CD14-positive monocyte (primary cell): ENCODE results near the gene FAM216A. TPM values are rescaled to one million over a fixed set of nuclear protein-coding genes. Genes with fewer than 3 reads are reported as not detected.

Experiments used
- DNase-seq, 3 donors: peaks; one replicate each; pipeline ENCODE4 v3.0.0-alpha.2; 2011 to 2022
- H2AFZ ChIP-seq: 2 replicates; pipeline ENCODE4 v1.6.0; 2012; ENCODE audit warnings: mild to moderate bottlenecking, low read depth, low read length, inconsistent platforms; ENCODE audit not compliant: insufficient read depth, poor library complexity, severe bottlenecking
- H3K27ac ChIP-seq, 2 donors: 1 replicate in 1 of 2; 2 replicates in 1 of 2; pipeline ENCODE4 v1.5.1; 2012 to 2013; ENCODE audit warnings: low read length in 2 of 2, control low read depth in 1 of 2, inconsistent platforms in 1 of 2, low read depth in 1 of 2, mild to moderate bottlenecking in 1 of 2
- H3K27me3 ChIP-seq, 2 donors: one replicate each; pipeline versions ENCODE4 v1.6.0 to v1.6.1; 2011 to 2013; ENCODE audit warnings: low read length in 2 of 2; ENCODE audit not compliant: control insufficient read depth in 2 of 2, insufficient read depth in 2 of 2
- H3K36me3 ChIP-seq, 2 donors: replicated peaks in 1 of 2; 1 replicate in 1 of 2; 2 replicates in 1 of 2; pipeline versions ENCODE4 v1.5.1 to v1.6.1; 2012 to 2013; ENCODE audit warnings: low read length in 2 of 2, control low read depth in 1 of 2, inconsistent platforms in 1 of 2, mild to moderate bottlenecking in 1 of 2; ENCODE audit not compliant: insufficient read depth in 2 of 2, control insufficient read depth in 1 of 2
- H3K4me1 ChIP-seq, 2 donors: 1 replicate in 1 of 2; 2 replicates in 1 of 2; pipeline versions ENCODE4 v1.5.1 to v1.6.1; 2012 to 2013; ENCODE audit warnings: low read length in 2 of 2, control low read depth in 1 of 2, inconsistent platforms in 1 of 2, mild to moderate bottlenecking in 1 of 2, moderate library complexity in 1 of 2; ENCODE audit not compliant: insufficient read depth in 2 of 2, control insufficient read depth in 1 of 2
- H3K4me2 ChIP-seq: replicated peaks from 2 replicates; pipeline ENCODE3; 2012; ENCODE audit warnings: low read length, moderate library complexity, mild to moderate bottlenecking; ENCODE audit not compliant: poor library complexity, severe bottlenecking; ENCODE audit errors: extremely low read depth
- H3K4me3 ChIP-seq, 3 experiments: fragments of 200-600 bp in 1 of 3; sonication (generic) in 1 of 3; replicated peaks in 1 of 3; 1 replicate in 2 of 3; 2 replicates in 1 of 3; pipeline ENCODE4 v1.5.1; 2011 to 2013; ENCODE audit warnings: low read length in 3 of 3, mild to moderate bottlenecking in 3 of 3, control low read depth in 2 of 3, low read depth in 2 of 3, inconsistent platforms in 1 of 3, moderate library complexity in 1 of 3
- H3K79me2 ChIP-seq: 2 replicates; pipeline ENCODE4 v1.6.0; 2012; ENCODE audit warnings: mild to moderate bottlenecking, control low read depth, inconsistent platforms, low read length, moderate library complexity; ENCODE audit not compliant: insufficient read depth
- H3K9ac ChIP-seq: 2 replicates; pipeline ENCODE4 v1.6.0; 2017; ENCODE audit warnings: low read length, mild to moderate bottlenecking; ENCODE audit not compliant: insufficient read depth, poor library complexity, severe bottlenecking
- H3K9me3 ChIP-seq, 2 donors: replicated peaks in 1 of 2; 1 replicate in 1 of 2; 2 replicates in 1 of 2; pipeline versions ENCODE4 v1.5.1 to v1.6.1; 2012 to 2013; ENCODE audit warnings: low read length in 2 of 2, control low read depth in 1 of 2; ENCODE audit not compliant: control insufficient read depth in 1 of 2, insufficient read depth in 1 of 2
- H4K20me1 ChIP-seq: 2 replicates; pipeline ENCODE4 v1.6.0; 2012; ENCODE audit warnings: mild to moderate bottlenecking, low read length, control low read depth, moderate library complexity; ENCODE audit not compliant: insufficient read depth
- H3K27ac Mint-ChIP-seq, 7 donors: one replicate each; pipeline ENCODE4 v1.8.0; 2020; ENCODE audit warnings: mild to moderate bottlenecking in 7 of 7, mixed read lengths in 7 of 7, moderate library complexity in 6 of 7, inconsistent platforms in 2 of 7
- H3K27me3 Mint-ChIP-seq, 3 donors: one replicate each; pipeline ENCODE4 v1.8.0; 2021 to 2022; ENCODE audit warnings: low read depth in 3 of 3, mild to moderate bottlenecking in 3 of 3, mixed read lengths in 3 of 3, moderate library complexity in 3 of 3, inconsistent platforms in 1 of 3
- H3K36me3 Mint-ChIP-seq, 2 donors: one replicate each; pipeline ENCODE4 v1.8.0; 2020; ENCODE audit warnings: mixed read lengths in 2 of 2, inconsistent platforms in 1 of 2, mild to moderate bottlenecking in 1 of 2
- H3K4me1 Mint-ChIP-seq: one replicate; pipeline ENCODE4 v1.8.0; 2020; ENCODE audit warnings: mild to moderate bottlenecking, mixed read lengths
- H3K4me3 Mint-ChIP-seq, 2 donors: one replicate each; pipeline ENCODE4 v1.8.0; 2020; ENCODE audit warnings: mild to moderate bottlenecking in 2 of 2, mixed read lengths in 2 of 2, moderate library complexity in 1 of 2
- H3K9me3 Mint-ChIP-seq, 7 donors: one replicate each; pipeline ENCODE4 v1.8.0; 2020 to 2022; ENCODE audit warnings: mixed read lengths in 7 of 7, mild to moderate bottlenecking in 6 of 7, moderate library complexity in 6 of 7, inconsistent platforms in 2 of 7
- WGBS: methylation state at CpG from one replicate; pipeline ENCODE4 v1.1.5; 2013; ENCODE audit warnings: missing lambda C conversion rate; ENCODE audit not compliant: insufficient coverage; 5-methylcytosine and 5-hydroxymethylcytosine counted together
- intact Hi-C, 2 donors: fragments of 100-400 bp; cut with micrococcal nuclease; formaldehyde crosslinking; loops; one replicate each; pipeline versions ENCODE4 v1.15.0 to v1.15.1; 2023
- polyA plus RNA-seq, 3 donors: library from polyadenylated mRNA; depleted of rRNA in 1 of 3; unstranded in 2 of 3; stranded (reverse) in 1 of 3; fragments of 300-500 nt in 2 of 3; fragments of >200 nt in 1 of 3; fragmentation: Illumina TruSeq in 2 of 3; gene quantifications; 1 replicate in 2 of 3; 2 replicates in 1 of 3; pipeline ENCODE4 v1.2.3, GENCODE V29; 2012 to 2021
- TF ChIP-seq, protein P1 (sequence below): fragments of 200-600 bp; IDR thresholded peaks from one replicate; pipeline ENCODE4 v1.8.0; 2022; ENCODE audit warnings: antibody characterized with exemption, mild to moderate bottlenecking

FAM216A gene
- polyA plus RNA-seq, 3 donors = 5.1 to 10.9 (median 6.2) TPM

- H3K27me3 ChIP-seq = no peaks in the 10 kb centered on the region
- H4K20me1 ChIP-seq = peaks cover 41% of the 10 kb centered on the region
- Mint-ChIP-seq H3K36me3 (peaks cover 2 to 5% of the 10 kb centered on the region in 2 donors), H3K27ac (peak overlapping the region; percentile 94 to 98 (median 96)), H3K4me1 (peaks cover 38% of the 10 kb centered on the region), H3K4me3 (peak overlapping the region; percentile 98), H3K27me3 (no peaks in the 10 kb centered on the region), H3K9me3 (no peaks in the 10 kb centered on the region)
- H2AFZ ChIP-seq = peak overlapping the region; percentile 87
- peak overlapping the region; percentile 68 to 92 (median 91) for H3K4me3 ChIP-seq
- peaks cover 5 to 9% of the 10 kb centered on the region in 2 donors for H3K36me3 ChIP-seq
- H3K9me3 ChIP-seq = no peaks in the 10 kb centered on the region
- H3K9ac ChIP-seq = peak overlapping the region; percentile 93
- H3K27ac ChIP-seq = peak overlapping the region; percentile 90 to 94
- DNase-seq = peak; percentile 51 to 67 (median 51)
- intact Hi-C loops = loop anchor here (2.0 to 5.0 kb wide), 3 partner anchors 34 to 116 kb away; partner anchors contain the start of genes ARPC3 (in 1 of the 2), FAM216A (in 1 of the 2) and GPN3 (in 1 of the 2)
- WGBS = 0% methylated on average over 8 of the region's 17 CpGs
- H3K79me2 ChIP-seq = peaks cover 60% of the 10 kb centered on the region
- TF ChIP-seq, protein P1, sequence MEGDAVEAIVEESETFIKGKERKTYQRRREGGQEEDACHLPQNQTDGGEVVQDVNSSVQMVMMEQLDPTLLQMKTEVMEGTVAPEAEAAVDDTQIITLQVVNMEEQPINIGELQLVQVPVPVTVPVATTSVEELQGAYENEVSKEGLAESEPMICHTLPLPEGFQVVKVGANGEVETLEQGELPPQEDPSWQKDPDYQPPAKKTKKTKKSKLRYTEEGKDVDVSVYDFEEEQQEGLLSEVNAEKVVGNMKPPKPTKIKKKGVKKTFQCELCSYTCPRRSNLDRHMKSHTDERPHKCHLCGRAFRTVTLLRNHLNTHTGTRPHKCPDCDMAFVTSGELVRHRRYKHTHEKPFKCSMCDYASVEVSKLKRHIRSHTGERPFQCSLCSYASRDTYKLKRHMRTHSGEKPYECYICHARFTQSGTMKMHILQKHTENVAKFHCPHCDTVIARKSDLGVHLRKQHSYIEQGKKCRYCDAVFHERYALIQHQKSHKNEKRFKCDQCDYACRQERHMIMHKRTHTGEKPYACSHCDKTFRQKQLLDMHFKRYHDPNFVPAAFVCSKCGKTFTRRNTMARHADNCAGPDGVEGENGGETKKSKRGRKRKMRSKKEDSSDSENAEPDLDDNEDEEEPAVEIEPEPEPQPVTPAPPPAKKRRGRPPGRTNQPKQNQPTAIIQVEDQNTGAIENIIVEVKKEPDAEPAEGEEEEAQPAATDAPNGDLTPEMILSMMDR = no peak
- H3K4me1 ChIP-seq = peaks cover 29 to 49% of the 10 kb centered on the region in 2 donors
- H3K4me2 ChIP-seq = peak overlapping the region; percentile 80
Measured at GRCh38 chr12:110501399-110501751, 32.7 kb downstream of the FAM216A start.

DNA sequence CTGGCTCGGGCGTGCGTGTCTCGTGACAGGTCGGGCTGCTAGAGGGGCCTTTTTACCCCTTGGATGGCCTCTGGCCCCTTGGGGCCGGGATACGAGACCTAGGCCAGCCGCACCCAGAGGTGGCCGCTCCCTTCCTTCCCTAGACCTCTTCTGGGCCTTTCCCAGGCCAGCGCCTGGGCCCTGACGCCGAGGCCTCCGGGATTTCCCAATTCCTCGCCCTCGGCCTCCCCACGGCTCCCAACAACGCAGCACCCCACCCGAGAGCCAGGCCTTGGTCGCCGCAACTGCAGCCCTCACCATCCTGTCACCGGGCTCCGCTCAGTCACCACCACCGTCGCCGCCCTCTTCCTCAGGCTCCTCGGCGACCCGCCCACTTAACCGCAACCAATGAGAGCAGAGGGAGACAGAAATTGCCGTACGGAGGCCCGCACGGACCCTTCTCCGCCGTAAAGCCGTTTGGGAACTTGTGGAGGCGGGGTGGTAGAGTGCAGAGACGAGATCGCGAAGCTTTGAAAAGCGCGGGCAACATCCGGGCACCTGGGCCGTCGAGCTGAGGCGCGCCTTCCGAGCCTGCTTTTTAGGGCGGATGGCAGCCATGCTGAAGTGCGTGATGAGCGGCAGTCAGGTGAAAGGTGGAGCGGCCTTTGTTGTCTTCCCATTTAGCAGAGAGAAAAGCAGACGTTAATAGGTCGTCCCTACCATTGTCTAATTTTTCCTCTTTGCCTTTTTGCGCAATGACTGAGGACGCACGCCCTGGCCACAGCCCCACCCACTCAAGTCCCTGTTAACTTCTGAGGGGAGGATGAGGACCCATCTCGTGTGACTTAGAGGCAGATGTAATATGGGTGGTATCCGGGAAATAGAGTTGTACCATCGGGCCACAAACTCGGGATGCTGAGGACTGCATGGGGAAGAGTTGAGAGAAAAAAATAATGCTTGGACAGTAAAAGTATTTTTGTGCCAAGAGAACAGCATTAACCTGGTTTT is 33.4 kb downstream of the FAM216A start, which contains the start of the genes RAD9B and VPS29:
Gene RAD9B, plus strand, starts transcription at position 580 of the 987 bp plus-strand sequence. Its CDS starts 7 bp downstream, at position 587.
Gene VPS29, minus strand, starts transcription at position 360 of the 987 bp plus-strand sequence. Its CDS starts 60 bp downstream, at position 300.
- Mint-ChIP-seq H3K9me3 (no peaks in the 10 kb centered on the region), H3K36me3 (peaks cover 0 to 2% of the 10 kb centered on the region in 2 donors), H3K27me3 (no peaks in the 10 kb centered on the region), H3K27ac (peak within 1 kb of the TSS; percentile 94 to 98 (median 96)), H3K4me1 (peaks cover 38% of the 10 kb centered on the region), H3K4me3 (peak within 1 kb of the TSS; percentile 98)
- peak; percentile 96 to 99 (median 98) for DNase-seq
- Histone ChIP-seq H3K9me3 (no peaks in the 10 kb centered on the region), H3K27ac (peak within 1 kb of the TSS; percentile 90 to 94), H3K79me2 (peaks cover 53% of the 10 kb centered on the region), H3K4me1 (peaks cover 29 to 49% of the 10 kb centered on the region in 2 donors), H3K9ac (peak within 1 kb of the TSS; percentile 93), H3K36me3 (peaks cover 0 to 5% of the 10 kb centered on the region in 2 donors), H4K20me1 (peaks cover 35% of the 10 kb centered on the region), H2AFZ (peak within 1 kb of the TSS; percentile 87), H3K4me2 (peak within 1 kb of the TSS; percentile 80), H3K27me3 (no peaks in the 10 kb centered on the region), H3K4me3 (peak within 1 kb of the TSS; percentile 68 to 92 (median 91))
- WGBS = under 1% methylated on average over 52 of the region's 61 CpGs
- TF ChIP-seq, protein P1 = no peak
- intact Hi-C loops = loop anchor here (1.0 to 5.0 kb wide), 5 partner anchors 34 to 115 kb away; partner anchors contain the start of genes FAM216A (in 2 of the 2), GPN3 (in 2 of the 2) and ARPC3 (in 1 of the 2)
